HG03442 (cell line): ENCODE measurements around the gene CLDN12.
"Not testable (repeated sequence)": the region's sequence is repeated elsewhere in the genome, so short reads cannot be mapped to it uniquely, and the experiment has no call there.

Source experiments
- ATAC-seq: cut with Tn5 transposase; IDR thresholded peaks from one replicate; pipeline ENCODE4 v1.9.1; 2021; ENCODE audit warnings: mild to moderate bottlenecking, moderate library complexity; ENCODE audit not compliant: unreplicated experiment

The CLDN12 gene

DNA sequence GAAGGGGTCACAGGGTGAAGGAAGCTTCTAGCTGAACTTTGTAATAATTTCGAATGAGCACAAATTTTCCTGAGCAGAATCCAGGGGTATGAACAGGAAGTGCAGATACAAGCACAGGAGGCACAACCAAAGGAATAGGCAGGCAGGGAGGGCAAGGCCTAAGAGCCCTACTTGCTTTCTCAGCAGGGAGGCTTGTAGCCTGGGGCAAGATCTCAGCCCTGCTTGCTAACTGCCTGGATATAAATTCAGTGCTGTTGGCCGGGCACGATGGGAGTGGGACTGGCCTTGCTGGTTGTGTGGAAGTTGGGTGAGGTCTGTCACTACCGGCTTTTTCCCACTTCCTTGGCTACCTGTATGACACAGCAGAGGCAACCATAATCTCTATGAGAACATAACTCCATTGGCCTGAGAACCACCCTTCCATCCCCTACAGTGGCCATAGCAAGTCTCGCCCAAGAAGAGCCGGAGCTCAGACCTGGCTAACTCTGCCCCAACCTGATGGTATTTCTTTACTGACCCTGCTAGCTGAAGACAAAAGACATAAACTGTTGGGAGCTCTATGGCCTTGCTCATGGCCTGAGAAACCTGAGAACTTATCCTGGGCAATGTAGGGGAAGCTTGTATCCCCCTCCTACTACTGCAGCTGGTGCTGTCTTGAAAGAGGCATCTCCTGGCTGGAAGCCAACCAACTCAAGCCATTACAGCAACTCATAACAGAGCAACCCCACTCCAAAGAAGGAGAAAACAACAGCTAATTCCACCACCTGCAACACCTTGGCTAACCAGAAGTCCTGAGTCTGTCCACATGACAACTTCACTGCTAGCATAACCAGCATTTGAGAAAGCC is 27.6 kb downstream of the CLDN12 start:
- no peak for ATAC-seq

- ATAC-seq: no peak
Observed at GRCh38 chr7:90432752-90433151, 29.5 kb downstream of the CLDN12 start.

GRCh38 chr7:90433221-90433620 is 30.0 kb downstream of the CLDN12 start:
- no peak for ATAC-seq

- no peak for ATAC-seq
Observed at GRCh38 chr7:90445633-90446032, 42.4 kb downstream of the CLDN12 start.

DNA sequence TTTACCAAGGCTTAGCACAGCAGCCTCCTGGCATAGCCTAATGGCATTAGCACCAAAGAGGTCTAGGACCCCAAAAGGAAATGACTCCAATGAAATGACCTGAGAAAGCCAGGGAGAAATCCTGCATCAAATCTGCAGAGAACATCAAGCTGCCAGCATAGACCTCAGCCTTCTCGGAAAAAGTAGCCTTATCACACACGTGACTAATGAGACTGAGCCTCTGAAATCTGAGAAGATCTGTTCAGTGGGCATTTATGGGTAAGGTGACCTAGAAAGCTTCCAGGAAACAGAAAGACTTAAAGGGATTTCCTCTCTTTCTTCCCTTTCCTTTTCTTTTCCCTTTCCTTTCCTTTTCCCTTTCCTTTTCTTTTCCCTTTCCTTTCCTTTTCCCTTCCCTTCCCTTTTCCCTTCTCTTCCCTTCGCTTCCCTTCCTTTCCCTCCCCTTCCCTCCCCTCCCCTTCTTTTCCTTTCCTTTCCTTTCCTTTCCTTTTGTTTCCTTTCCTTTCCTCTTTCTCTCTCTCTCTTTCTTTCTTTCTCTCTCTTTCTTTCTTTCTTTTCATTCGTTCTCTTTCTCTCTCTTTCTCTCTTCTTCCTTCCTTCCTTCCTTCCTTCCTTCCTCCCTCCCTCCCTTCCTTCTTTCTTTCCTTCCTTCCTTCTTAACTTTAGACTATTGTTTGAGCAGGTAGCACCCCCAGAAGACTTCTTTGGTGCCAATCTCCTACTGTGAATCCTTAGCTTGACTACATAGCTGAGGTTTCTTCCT is 43.1 kb downstream of the CLDN12 start:
- no peak for ATAC-seq

- no peak for ATAC-seq
Observed at GRCh38 chr7:90453259-90453891, 50.1 kb downstream of the CLDN12 start.

DNA sequence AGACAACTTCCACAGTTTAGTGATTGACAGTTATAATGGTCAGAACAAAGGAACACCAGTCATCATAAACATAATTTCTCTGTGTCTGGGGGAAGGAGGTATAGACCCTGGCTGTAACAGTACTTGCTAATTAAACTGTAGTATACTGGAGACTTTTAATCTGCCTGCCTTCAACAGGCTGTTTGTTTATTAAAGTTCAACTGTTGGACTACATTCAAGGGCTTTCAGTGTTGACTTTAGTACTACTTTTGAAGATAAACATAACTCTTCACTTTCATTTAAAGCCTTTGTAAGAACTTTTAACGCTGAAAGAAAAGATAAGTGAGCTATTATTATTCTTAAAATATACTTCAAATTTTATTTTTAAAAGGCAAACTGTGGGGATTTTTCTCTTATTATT is 50.7 kb downstream of the CLDN12 start:
- ATAC-seq: no peak

- peak; percentile 96 for ATAC-seq
Observed at GRCh38 chr7:90455163-90456030, 52.1 kb downstream of the CLDN12 start.

DNA sequence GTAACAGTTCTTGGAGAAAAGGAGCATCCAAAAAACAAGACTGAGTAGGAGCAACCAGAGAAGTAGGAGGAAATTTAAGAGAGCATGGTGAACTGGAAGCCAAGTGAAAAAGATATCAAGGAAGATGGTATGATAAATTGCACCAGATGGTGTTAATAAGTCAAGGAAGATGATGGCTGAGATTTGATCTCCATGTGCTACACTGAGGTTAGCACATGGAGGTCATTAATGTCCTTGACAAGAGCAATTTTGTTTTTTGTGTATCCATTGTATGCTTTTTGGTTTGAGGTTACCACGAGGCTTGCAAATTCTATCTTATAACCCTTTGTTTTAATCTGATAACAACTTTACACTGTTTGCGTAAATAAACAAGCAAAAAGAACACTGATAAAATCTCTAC is 54.8 kb downstream of the CLDN12 start:
- no peak for ATAC-seq

DNA sequence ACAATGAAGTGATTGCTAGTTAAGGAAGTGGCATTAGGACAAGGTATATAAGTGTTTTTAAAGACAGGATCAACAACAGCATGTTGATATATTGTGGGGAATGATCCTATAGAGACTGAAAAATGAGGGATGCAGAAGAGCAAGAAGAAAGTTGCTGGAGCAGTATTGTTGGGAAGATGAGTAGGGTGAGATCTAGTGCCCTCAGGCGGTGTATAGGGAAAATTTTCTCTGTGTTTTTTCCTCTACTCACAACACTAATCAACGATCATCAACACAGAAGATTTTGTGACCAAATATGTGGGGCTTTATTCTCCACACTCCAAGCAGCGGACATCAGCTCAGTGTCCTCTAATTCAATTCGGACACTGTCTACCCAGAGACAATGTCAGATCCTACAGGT is 56.6 kb downstream of the CLDN12 start:
- no peak for ATAC-seq

- ATAC-seq: no peak
Observed at GRCh38 chr7:90461219-90461618, 58.0 kb downstream of the CLDN12 start.

- not testable (repeated sequence) for ATAC-seq
Observed at GRCh38 chr7:90463151-90463628, 59.9 kb downstream of the CLDN12 start.
